ENCODE data around the gene LTB4R2.

LTB4R2 gene

DNA sequence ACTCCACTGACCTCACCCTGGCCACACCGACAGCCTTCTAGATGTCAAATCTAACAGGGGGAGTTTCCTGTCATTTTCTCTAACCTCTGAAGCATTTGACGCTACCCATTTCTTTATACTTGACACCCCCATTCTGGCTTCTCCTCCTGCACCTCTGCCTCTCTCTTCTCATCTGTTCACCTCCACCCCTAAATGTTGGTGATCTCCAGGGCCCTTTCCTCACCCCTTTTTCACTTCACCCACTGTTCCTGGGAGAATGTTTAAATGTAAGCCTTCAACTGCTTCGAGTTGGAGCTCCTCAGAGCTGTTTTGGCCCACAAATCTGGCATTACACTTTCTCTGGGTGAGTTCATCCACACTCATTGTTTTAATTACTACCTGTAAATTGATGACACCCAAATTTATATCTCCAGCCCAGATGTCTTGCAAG, 38.1 kb upstream of the LTB4R2 start:
- H3K27ac Mint-ChIP-seq = peak overlapping the region; percentile 74 to 94
- H3K4me1 Mint-ChIP-seq = peaks cover 48% of the 10 kb centered on the region
- DNase-seq (no peak), ATAC-seq (no peak)
- peak overlapping the region; percentile 87 to 92 for H3K4me3 Mint-ChIP-seq
- H3K27me3 Mint-ChIP-seq = no peaks in the 10 kb centered on the region
- H3K9me3 Mint-ChIP-seq = no peaks in the 10 kb centered on the region

DNA sequence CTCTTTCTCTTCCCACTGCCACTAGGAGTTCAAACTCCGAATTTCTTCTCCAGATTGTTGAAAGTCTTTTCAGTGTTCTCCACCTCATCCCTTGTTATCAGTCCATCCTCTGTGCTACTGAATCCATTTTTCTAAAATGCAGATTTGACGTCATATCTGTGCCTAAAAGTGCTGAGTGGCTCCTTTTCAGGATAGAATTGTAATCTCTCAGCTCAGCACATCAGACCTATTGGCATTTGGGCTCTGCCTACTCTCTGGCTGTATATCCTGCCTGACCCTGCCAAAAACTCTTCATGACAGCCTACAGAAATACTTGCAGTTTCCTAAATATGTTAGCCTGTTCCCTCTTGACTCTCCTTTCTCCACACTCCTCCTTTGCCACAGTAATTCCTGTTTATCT, 37.5 kb upstream of the LTB4R2 start:
- Mint-ChIP-seq H3K27me3 (no peaks in the 10 kb centered on the region), H3K4me3 (peak overlapping the region; percentile 32 to 87), H3K4me1 (peaks cover 54% of the 10 kb centered on the region), H3K9me3 (no peaks in the 10 kb centered on the region), H3K27ac (peak overlapping the region in 1 of 2 donors; percentile 94)
- DNase-seq = no peak
- no peak for ATAC-seq

DNA sequence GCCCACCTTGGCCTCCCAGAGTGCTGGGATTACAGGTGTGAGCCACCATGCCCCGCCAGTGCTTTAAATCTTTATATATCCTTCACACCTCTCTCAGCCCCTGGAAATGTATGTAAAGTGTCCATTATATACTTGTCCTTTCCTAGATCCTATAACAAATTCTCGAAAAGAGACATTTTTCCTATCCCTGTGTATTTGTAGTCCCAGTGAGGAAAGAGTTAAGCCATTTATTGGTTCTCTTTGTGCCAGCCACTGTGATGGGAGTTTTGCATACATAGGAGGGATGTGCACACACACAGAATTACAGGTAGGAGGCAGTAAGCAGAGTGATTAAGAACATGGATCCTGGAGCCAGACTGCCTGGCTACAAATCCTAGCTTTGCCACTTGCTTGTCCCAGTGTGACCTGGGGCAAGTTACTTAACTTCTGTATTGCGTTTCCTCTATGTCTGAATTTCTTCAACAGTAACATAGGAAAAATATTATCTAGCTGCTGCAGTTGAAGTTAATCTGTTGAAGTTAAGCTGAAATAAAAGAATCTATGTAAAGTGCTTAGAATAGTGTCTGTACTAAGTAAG, 36.4 kb upstream of the LTB4R2 start:
- H3K9me3 Mint-ChIP-seq = peaks cover 0 to 5% of the 10 kb centered on the region in 2 donors

DNA sequence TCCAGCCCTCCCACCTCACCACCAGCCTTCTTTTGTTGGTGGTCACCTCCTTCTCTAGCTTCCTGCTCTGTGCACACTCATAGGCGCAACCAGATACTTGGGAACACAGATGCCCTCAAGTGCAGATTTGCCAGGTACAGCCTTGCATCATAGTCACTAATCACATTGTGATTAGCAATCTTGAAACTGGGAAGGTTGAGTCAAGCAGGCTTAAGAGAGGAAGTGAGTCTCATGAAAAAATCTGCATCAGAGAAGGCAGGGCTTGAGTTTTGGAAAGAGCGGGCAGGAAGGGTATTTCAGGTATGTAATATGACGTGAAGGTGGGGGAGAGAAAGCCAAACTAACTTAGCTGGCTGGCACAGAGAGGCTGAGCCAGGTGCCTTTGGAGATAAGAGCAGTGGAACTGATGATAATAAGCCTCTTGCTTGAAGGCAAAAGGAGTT, 35.8 kb upstream of the LTB4R2 start:
- peak; percentile 61 for ATAC-seq
- Mint-ChIP-seq H3K4me1 (peaks cover 71% of the 10 kb centered on the region), H3K4me3 (peak overlapping the region; percentile 44 to 64), H3K27me3 (no peaks in the 10 kb centered on the region), H3K27ac (peak overlapping the region; percentile 74 to 81), H3K9me3 (peaks cover 0 to 6% of the 10 kb centered on the region in 2 donors)
- DNase-seq = peak; percentile 46 to 76

More for the DNA sequence above, 36.4 kb upstream of the LTB4R2 start:
- Mint-ChIP-seq H3K4me1 (peaks cover 65% of the 10 kb centered on the region), H3K4me3 (peak overlapping the region; percentile 44 to 64), H3K27me3 (no peaks in the 10 kb centered on the region), H3K27ac (peak overlapping the region; percentile 74 to 81)
- DNase-seq = no peak
- ATAC-seq = no peak

DNA sequence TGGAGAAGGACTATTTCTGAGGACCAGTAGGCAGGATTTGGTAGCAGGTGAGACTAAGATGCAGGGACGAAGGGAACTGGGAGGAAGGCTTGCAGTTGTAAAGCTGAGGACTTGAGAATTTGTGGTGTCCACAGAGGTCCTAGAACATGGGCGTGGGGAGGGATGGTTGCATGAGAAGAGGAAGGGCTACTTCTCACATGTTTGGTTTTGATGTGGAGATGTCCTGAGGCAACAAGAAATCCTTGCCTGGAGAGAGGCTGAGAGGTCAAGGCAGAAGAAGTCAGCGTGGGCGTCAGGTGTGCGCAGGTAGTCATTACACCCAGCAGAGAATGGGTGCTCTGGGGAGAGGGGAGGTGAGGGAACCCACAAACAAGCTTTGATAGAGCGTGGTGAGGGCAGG, 32.9 kb upstream of the LTB4R2 start:
- no peak for ATAC-seq
- Mint-ChIP-seq H3K4me1 (peaks cover 79% of the 10 kb centered on the region), H3K27ac (peak overlapping the region; percentile 4 to 51), H3K9me3 (peaks cover 0 to 6% of the 10 kb centered on the region in 2 donors), H3K27me3 (no peaks in the 10 kb centered on the region), H3K4me3 (no peak overlapping the region)
- no peak for DNase-seq

DNA sequence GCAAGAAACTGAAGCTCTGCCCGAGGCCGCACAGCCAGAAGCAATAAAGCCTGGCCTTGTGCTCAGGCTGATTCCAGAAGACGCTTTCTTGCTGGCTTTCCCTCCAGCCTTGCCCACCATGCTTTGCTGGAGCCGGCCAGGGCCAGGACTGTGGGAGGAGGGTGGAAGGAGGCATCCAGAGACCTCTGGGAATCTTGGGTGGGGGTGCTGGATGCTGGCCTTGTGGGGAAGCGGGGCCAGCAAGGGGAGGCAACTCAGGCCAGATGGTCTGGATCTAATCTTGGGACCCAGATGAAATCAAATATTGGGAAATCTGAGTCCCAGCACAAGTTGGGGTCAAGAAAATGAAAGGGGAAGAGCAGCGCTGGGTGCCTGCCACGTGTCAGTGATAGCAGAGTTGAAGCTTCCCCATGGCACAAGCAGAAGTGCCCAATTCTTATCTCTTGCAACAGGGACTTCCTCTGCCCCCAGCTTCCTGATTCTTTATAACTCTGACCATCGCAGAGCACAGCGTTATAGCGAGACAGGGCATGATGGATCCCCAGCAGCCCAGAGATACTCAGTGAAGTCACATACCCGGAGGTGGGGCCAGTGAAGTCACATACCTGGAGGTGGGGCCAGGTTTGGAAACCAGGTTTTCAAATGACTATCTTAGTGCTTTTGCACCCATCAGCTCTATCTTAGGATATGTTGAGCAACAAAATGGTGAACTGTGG, 32.2 kb upstream of the LTB4R2 start:
- ATAC-seq = no peak
- peak overlapping the region in 1 of 2 donors; percentile 71 for H3K27ac Mint-ChIP-seq
- no peaks in the 10 kb centered on the region for H3K27me3 Mint-ChIP-seq
- peak overlapping the region in 1 of 2 donors; percentile 14 for H3K4me3 Mint-ChIP-seq
- H3K9me3 Mint-ChIP-seq = peaks cover 0 to 6% of the 10 kb centered on the region in 2 donors
- DNase-seq = no peak
- H3K4me1 Mint-ChIP-seq = peaks cover 72% of the 10 kb centered on the region

DNA sequence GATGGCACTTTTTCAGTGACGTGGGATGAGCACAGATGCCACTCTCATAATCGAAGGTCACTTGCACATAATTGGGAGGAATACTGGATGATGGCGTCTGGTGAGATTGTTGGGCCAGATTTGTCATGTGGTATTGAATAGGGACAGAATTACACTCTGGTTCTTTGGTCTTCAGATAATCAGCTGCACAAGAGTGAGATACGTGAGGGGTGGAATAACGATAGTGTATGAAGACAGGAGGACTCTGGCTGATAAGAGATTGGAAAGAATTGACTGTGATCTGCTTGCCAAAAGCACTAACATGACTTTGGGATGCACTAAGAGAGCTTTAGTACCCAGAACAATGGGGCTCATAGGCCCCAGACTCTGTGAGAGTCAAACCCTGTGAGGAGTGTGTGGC, 31.5 kb upstream of the LTB4R2 start:
- H3K4me3 Mint-ChIP-seq = peak overlapping the region; percentile 14 to 24
- no peaks in the 10 kb centered on the region for H3K27me3 Mint-ChIP-seq
- H3K9me3 Mint-ChIP-seq = peaks cover 0 to 6% of the 10 kb centered on the region in 2 donors
- DNase-seq = no peak
- no peak for ATAC-seq
- peak overlapping the region in 1 of 2 donors; percentile 71 for H3K27ac Mint-ChIP-seq
- H3K4me1 Mint-ChIP-seq = peaks cover 65% of the 10 kb centered on the region

DNA sequence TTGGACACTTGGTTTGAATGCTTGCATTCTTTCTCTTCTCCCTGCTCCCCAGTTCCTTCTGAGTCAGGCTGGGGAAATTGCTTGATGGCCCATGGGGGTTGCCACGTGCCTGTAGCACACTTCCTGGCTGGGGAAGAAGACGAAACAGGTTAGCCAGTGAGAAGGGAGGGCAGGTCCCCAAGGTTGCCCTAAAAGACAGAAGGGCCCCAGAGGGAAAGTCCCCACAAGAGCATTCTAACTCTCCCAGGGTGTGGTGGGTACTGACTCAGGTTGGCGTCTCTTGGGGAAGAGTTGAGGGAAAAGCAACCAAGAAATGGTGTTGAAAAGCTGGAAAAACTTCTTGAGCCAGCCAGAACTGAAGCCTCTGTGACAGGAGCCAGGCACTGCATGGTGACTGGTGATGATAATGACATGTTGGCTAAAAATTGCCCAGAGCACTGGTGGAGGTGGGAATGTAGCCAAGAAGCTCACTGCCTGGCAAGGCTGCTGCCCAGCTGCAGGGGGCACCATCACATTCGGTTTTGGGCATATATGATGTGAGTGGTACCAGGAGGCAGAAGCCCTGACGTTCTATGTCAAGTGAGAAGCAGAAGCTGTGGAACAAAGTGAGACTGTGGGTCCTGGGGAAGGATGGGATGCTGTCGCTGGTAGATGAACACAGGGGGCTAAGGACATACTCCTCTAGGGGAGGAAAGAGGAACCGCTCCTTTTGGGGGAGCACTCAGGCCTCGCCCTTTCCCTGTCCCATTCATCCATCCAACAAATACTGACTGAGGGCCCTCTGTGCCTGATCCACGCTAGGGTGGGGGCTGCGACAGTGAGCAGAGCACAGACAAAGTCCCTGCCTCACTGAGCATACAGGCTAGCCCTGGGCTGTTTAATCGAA, 30.4 kb upstream of the LTB4R2 start:
- peaks cover 0 to 6% of the 10 kb centered on the region in 2 donors for H3K9me3 Mint-ChIP-seq
- peak; percentile 94 for ATAC-seq
- peak; percentile 39 to 70 for DNase-seq
- H3K4me3 Mint-ChIP-seq = peak overlapping the region; percentile 66 to 69
- no peaks in the 10 kb centered on the region for H3K27me3 Mint-ChIP-seq
- H3K4me1 Mint-ChIP-seq = peaks cover 56% of the 10 kb centered on the region
- H3K27ac Mint-ChIP-seq = peak overlapping the region; percentile 14 to 76

DNA sequence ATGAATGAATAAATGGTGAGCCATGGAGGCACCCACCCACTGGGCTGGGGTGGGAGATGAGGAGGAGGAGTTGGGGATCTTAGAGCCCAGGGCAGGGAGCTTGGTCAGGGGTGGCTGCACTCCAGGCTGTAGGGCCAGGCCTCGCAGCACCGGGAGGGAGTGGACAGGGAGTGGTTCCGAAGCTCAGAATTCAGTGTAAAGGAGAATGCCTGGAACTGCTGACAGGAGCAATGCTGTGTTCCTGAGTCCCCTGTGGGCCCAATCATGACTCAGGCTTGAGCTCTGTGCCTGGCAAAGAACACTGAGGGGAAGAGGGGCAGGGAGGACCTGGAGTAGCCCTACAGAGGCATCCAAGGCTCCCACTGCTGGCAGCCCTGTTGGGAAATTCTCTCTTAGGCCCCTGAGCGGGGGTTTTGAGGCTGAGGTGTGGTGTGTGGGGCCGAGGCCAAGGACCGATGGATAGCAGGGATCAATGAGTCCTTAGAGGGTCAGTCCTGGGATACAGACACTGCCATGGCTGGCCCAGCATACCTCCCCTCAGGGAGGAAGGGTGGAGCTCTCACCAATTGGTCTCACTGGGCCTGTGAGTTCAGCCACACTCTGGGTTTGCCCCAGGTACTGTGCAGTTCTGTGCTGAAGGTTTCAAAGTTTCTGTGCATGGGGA, 29.0 kb upstream of the LTB4R2 start:
- Mint-ChIP-seq H3K4me3 (no peak overlapping the region), H3K27me3 (no peaks in the 10 kb centered on the region), H3K9me3 (peaks cover 0 to 6% of the 10 kb centered on the region in 2 donors), H3K27ac (peak overlapping the region; percentile 44 to 45), H3K4me1 (peaks cover 55% of the 10 kb centered on the region)
- DNase-seq (no peak), ATAC-seq (no peak)

DNA sequence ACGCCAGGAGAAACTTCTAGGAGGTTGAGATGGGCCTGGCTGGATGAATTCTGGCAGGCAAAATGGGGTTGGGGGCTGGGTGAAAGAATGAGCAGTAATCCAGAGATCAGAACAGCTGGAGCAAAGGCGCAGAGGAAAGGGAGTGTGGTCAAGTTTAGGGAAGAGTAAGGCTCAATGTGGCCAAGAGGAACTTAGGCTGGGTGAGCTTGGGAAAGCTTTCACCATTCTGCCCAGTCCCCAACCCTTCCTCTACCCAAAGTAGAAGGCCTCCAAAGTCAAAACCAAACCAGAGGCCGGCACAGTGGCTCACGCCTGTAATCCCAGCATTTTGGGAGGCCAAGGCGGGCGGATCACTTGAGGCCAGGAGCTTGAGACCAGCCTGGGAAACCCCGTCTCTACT, 28.3 kb upstream of the LTB4R2 start:
- ATAC-seq (no peak), DNase-seq (no peak)
- Mint-ChIP-seq H3K4me1 (peaks cover 54% of the 10 kb centered on the region), H3K27ac (no peak overlapping the region), H3K4me3 (no peak overlapping the region), H3K9me3 (peaks cover 0 to 6% of the 10 kb centered on the region in 2 donors), H3K27me3 (no peaks in the 10 kb centered on the region)

DNA sequence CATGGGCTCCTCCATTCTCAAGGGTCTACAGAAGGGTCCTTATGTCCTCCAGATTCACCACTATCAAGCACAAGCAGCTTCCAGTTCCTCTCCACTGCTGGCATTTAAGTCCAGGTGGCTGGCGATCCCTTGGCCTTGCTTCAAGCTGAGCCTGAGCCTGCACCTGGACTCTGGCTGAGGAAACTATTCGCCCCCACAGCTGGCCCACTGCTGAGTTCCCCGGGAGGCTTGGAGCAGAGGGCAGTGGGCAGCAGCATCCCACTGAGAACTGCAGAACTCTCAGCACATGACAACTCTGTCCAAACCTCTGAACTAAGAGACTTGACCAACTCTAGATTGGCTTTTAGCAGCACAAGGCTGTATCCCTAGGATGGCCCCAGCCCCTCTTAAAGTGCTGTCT, 27.2 kb upstream of the LTB4R2 start:
- peaks cover 52% of the 10 kb centered on the region for H3K4me1 Mint-ChIP-seq
- ATAC-seq (no peak), DNase-seq (no peak)
- H3K27me3 Mint-ChIP-seq = no peaks in the 10 kb centered on the region
- no peak overlapping the region for H3K27ac Mint-ChIP-seq
- peaks cover 0 to 6% of the 10 kb centered on the region in 2 donors for H3K9me3 Mint-ChIP-seq
- no peak overlapping the region for H3K4me3 Mint-ChIP-seq

DNA sequence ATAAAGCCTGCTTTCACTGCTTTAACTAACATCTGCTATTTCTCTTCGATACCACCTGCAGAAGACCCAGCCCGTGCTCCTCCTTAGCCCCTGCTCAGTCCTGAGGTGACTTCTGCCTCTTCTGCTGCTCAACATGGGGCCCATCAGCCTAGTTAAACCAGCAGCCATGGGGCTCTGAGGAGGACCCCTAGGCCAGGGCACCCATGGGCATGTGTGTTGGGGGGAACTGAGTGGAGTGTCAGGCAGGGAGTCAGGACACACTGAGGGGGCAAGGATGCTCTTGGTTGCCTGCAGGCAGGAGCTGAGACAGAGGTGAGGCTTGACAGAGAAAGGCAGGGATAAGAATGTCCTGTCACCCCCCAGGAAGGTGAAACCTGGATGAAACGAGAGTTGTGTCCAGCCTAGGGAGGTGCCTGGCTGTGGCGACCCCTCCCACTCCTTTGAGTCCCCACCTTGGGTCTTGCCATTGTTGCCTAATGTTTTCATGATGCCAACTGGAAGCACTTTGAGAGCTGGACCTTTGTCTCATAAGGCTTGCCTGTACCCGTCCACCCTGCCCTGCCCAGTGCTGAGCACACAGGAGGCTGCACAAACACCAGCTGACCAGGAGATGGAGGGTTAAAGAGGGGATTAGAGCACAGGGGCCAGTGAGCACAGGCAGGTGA, 26.0 kb upstream of the LTB4R2 start:
- no peaks in the 10 kb centered on the region for H3K9me3 Mint-ChIP-seq
- ATAC-seq = no peak
- H3K27ac Mint-ChIP-seq = no peak overlapping the region
- H3K4me3 Mint-ChIP-seq = no peak overlapping the region
- no peak for DNase-seq
- peaks cover 48% of the 10 kb centered on the region for H3K4me1 Mint-ChIP-seq
- no peaks in the 10 kb centered on the region for H3K27me3 Mint-ChIP-seq

DNA sequence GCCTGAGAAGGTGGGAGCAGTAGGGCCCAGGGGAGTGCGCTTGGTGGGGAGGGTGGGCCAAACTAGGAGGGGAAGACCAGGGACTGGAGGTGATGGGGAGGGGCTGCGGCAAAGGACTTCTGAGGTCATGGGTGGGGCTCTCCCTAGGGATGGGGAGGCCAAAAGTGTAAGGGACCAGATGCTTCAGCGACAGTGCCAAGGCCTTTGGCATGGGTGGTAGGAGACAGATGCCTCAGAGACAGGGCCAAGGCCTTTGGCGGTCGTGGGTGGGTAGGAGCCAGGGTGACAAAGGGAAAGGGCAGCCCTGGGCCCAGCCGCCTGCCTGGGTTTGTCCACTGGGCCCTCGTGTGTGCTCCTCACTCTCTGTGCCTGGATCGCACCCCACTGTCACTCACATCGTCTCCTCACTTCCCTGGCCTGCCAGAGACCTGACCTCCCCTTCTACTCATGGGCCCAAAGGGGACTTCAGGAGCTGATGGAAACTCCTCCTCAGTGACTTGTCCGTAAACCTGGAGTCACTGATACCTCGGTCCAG, 25.4 kb upstream of the LTB4R2 start:
- Mint-ChIP-seq H3K4me1 (peaks cover 48% of the 10 kb centered on the region), H3K27ac (peak overlapping the region in 1 of 2 donors; percentile 72), H3K9me3 (no peaks in the 10 kb centered on the region), H3K27me3 (no peaks in the 10 kb centered on the region), H3K4me3 (no peak overlapping the region)
- ATAC-seq (no peak), DNase-seq (no peak)

DNA sequence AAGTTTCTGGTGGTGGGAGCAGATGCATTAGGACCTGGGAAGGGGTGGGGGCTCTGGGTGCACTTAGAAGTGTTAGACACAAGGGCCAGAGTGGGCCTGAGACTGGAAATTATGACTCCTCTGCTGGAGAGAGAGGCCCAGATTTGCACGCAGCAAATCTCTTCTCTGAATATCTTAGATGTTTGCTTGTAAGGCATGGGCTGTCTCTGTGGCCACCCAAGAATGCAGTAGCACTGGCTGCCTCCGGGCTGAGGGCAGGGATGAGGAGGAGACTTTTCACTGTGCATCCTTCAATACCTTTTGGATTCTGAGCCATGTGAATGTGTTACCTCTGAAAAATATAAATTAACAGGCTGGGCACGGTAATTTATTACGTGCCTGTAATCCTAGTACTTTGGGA, 24.6 kb upstream of the LTB4R2 start:
- Mint-ChIP-seq H3K27me3 (no peaks in the 10 kb centered on the region), H3K4me1 (peaks cover 48% of the 10 kb centered on the region), H3K27ac (peak overlapping the region in 1 of 2 donors; percentile 27), H3K9me3 (no peaks in the 10 kb centered on the region), H3K4me3 (no peak overlapping the region)
- ATAC-seq = no peak
- no peak for DNase-seq

Measured in stimulated activated naive CD8-positive, alpha-beta T cell treated with anti-CD3 and anti-CD28 coated beads, Interleukin-15, amount 100 ng/mL, for 72 hours (primary cell).